ENCODE results near the gene EVA1A.

The EVA1A gene

DNA sequence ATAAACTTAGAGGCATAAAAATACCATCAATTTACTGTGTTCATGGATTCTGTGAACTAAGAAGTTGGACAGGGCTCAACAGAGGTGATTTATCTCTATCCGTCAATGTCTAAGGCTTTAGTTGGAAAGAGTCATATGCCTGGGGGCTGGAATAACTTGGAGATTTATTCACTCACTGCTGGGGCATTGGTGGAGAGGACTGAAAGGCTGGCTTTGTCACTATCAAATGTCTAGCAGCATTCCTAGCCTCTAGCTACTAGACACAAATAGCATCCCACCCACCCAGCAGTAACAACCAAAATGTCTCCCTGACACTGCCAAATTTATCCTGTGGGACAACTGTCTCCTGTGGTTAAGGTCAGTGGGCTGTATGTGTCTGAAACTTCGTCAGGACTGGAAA, 71.0 kb downstream of the EVA1A start:
- no peak for TF ChIP-seq CTCF (IDR thresholded peaks at IDR 0.05)

GRCh38 chr2:75488157-75488556, 72.6 kb downstream of the EVA1A start:
- no peak for TF ChIP-seq CTCF (IDR thresholded peaks at IDR 0.05)

DNA sequence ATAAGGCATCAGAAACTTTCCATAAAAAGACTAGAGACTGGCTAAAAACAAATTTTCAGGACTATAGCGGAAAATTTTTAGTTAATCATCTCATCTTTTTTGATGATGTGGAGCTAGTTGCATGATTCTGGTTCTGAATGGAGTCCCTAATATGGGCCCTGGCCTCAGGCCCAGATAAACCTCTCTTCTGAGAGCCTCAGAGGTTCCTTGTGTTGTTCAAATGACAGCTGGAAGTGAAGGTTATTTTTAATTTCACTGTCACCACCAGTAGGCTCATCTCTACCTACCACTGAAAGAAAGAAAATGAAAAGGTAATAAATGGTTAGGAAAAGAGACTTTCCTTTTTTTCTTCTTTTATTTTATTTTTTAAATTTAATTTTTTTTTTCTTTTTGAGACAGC, 75.9 kb downstream of the EVA1A start:
- TF ChIP-seq CTCF (IDR thresholded peaks at IDR 0.05) = no peak

GRCh38 chr2:75483878-75484277, 76.9 kb downstream of the EVA1A start:
- TF ChIP-seq CTCF (IDR thresholded peaks at IDR 0.05) = no peak

- TF ChIP-seq CTCF (IDR thresholded peaks at IDR 0.05) = no peak
These were observed 78.3 kb downstream of the EVA1A start for GRCh38 chr2:75482398-75482797.

DNA sequence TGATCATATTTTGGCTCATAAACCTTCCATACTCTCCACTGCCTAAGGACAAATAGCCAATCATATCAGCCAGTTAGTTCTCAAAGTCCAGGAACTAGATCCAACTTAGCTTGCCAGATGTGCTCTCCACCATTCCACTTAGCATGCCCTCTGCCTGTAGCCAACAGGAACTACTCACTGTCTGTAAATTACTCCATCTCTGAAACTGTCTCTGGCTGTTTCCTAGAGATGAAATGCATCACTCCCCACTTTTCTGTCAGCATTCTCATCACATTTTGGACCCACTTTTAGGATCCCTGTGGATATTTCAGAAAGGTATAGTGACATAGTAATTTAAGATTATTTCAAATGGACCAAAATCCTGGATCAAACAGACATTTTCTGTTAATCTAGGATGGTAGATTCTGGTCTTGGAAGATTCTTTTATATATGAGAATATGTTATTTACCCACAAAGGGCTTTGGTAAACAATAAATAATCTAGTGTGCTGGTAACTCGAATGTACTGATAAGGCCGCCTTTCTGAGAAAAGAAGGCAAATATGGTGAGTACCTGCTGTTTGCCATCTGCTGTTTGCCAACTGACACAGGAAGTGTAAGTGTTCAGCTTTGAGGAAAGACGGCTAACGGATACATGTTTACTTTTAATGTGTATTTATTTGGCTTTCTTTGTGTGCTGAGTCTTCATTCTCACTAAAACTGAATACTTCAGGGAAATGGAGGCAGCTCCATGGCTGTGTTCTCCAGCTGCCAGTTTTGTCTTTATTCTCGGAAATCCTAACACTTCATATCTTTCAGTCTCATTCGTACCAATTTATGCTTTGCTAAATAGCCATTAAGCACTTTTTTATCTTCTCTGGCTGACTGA, 79.5 kb downstream of the EVA1A start:
- peak; percentile 36; the same call in 1 of the 2 replicates for TF ChIP-seq CTCF (IDR thresholded peaks at IDR 0.05)

DNA sequence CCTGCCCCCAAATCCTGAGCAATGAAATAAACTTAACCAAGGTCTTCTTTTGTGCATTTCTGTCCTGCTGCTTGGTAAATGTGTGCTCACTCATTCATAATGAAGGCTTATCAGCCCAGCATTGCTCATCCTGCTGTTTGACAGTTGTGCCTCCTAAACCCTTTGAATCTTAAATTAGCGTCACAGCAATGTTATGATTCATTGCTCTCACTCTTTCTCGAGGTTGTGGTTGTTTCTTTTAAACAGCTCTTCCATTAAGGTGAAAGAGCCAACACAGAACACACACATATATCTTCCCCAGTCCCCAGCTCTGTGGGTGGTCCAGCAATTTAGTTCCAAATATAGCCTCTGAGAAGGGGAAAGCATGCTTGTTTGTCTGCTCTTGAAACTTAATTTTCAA, 84.0 kb downstream of the EVA1A start:
- no peak for TF ChIP-seq CTCF (IDR thresholded peaks at IDR 0.05)

Data from LNCAP (cell line).